ENCODE measurements around the gene CCDC86.
A peak's percentile ranks its signal among the peaks of the same experiment; 100 is the strongest.

Gene CCDC86

GRCh38 chr11:60842668-60843600 is 1.0 kb downstream of the CCDC86 start:
- peak overlapping the region; percentile 93 for H3K4me3 ChIP-seq (ENCODE audit: low read depth, low read length)
- ChIA-PET CTCF (interaction anchor here (5.2 to 29.1 kb wide), 2 partner anchors 12 to 53 kb away, joined by 27 to 1087 read pairs; partner anchors contain the start of gene PRPF19), POLR2A (interaction anchor here (1.2 kb wide), 2 partner anchors 9 to 13 kb away, joined by 3 to 5 read pairs; partner anchors contain the start of gene PTGDR2)
- TF ChIP-seq CTCF (IDR thresholded peaks at IDR 0.05; ENCODE audit: insufficient read depth, low read length, missing control alignments) = no peak
- no peak for DNase-seq (ENCODE audit: low read depth, low spot score)

- ChIA-PET POLR2A (no interaction called here), CTCF (interaction anchor here (1.1 to 29.1 kb wide), 4 partner anchors 13 to 68 kb away, joined by 3 to 1087 read pairs (median 16); partner anchors contain the start of gene PRPF19)
- no peak for TF ChIP-seq CTCF (IDR thresholded peaks at IDR 0.05; ENCODE audit: insufficient read depth, low read length, missing control alignments)
- H3K4me3 ChIP-seq (ENCODE audit: low read depth, low read length) = peak overlapping the region; percentile 93
- DNase-seq (ENCODE audit: low read depth, low spot score) = no peak
Observed at GRCh38 chr11:60844045-60844869, 2.3 kb downstream of the CCDC86 start.

GRCh38 chr11:60844870-60845221 is 2.9 kb downstream of the CCDC86 start:
- TF ChIP-seq CTCF (IDR thresholded peaks at IDR 0.05; ENCODE audit: insufficient read depth, low read length, missing control alignments) = no peak
- H3K4me3 ChIP-seq (ENCODE audit: low read depth, low read length) = no peak overlapping the region; the same call in 1 of the 2 replicates
- POLR2A ChIA-PET = no interaction called here
- DNase-seq (ENCODE audit: low read depth, low spot score) = no peak
- CTCF ChIA-PET = interaction anchor here (1.1 to 29.1 kb wide), 4 partner anchors 14 to 67 kb away, joined by 3 to 1087 read pairs (median 16); partner anchors contain the start of gene PRPF19

GRCh38 chr11:60845338-60845737 is 3.4 kb downstream of the CCDC86 start:
- CTCF ChIA-PET = interaction anchor here (1.1 to 29.1 kb wide), 3 partner anchors 14 to 66 kb away, joined by 5 to 1087 read pairs (median 27); partner anchors contain the start of gene PRPF19
- H3K4me3 ChIP-seq (ENCODE audit: low read depth, low read length) = no peak overlapping the region
- POLR2A ChIA-PET = no interaction called here
- TF ChIP-seq CTCF (IDR thresholded peaks at IDR 0.05; ENCODE audit: insufficient read depth, low read length, missing control alignments) = no peak
- DNase-seq (ENCODE audit: low read depth, low spot score) = no peak

- POLR2A ChIA-PET = no interaction called here
- CTCF ChIA-PET = interaction anchor here (1.3 to 29.1 kb wide), 3 partner anchors 16 to 49 kb away, joined by 5 to 1087 read pairs (median 27); partner anchors contain the start of gene PRPF19
- no peak for TF ChIP-seq CTCF (IDR thresholded peaks at IDR 0.05; ENCODE audit: insufficient read depth, low read length, missing control alignments)
- no peak overlapping the region for H3K4me3 ChIP-seq (ENCODE audit: low read depth, low read length)
- no peak for DNase-seq (ENCODE audit: low read depth, low spot score)
Observed at GRCh38 chr11:60847281-60847680, 5.4 kb downstream of the CCDC86 start.

All from AG04449 (cell line).